ENCODE data around the gene SOX30.

DNA sequence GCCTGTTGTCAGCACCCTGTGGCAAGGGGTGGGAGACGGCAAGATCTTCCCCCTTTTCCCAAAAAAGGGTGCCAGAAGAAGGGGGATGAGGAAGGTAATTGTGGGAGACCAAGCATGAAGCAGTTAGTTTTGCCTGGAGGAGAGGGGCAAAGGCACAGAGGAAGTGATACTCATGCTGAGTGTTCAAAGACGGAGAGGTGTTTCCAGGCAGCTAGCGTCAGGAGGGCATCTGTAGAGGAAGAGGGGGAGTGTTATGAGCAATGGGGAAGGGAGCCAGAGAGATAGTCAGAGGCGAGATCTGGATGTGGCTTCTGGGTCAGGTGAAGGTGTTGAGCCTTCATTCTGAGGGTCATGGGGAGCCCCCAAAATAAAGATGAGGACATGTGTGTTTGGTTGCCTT, 49.7 kb downstream of the SOX30 start:
- TF ChIP-seq, protein P1, sequence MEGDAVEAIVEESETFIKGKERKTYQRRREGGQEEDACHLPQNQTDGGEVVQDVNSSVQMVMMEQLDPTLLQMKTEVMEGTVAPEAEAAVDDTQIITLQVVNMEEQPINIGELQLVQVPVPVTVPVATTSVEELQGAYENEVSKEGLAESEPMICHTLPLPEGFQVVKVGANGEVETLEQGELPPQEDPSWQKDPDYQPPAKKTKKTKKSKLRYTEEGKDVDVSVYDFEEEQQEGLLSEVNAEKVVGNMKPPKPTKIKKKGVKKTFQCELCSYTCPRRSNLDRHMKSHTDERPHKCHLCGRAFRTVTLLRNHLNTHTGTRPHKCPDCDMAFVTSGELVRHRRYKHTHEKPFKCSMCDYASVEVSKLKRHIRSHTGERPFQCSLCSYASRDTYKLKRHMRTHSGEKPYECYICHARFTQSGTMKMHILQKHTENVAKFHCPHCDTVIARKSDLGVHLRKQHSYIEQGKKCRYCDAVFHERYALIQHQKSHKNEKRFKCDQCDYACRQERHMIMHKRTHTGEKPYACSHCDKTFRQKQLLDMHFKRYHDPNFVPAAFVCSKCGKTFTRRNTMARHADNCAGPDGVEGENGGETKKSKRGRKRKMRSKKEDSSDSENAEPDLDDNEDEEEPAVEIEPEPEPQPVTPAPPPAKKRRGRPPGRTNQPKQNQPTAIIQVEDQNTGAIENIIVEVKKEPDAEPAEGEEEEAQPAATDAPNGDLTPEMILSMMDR (IDR thresholded peaks at IDR 0.05; ENCODE audit: low read depth, low read length, missing input control), result no peak
- TF ChIP-seq, protein P2, sequence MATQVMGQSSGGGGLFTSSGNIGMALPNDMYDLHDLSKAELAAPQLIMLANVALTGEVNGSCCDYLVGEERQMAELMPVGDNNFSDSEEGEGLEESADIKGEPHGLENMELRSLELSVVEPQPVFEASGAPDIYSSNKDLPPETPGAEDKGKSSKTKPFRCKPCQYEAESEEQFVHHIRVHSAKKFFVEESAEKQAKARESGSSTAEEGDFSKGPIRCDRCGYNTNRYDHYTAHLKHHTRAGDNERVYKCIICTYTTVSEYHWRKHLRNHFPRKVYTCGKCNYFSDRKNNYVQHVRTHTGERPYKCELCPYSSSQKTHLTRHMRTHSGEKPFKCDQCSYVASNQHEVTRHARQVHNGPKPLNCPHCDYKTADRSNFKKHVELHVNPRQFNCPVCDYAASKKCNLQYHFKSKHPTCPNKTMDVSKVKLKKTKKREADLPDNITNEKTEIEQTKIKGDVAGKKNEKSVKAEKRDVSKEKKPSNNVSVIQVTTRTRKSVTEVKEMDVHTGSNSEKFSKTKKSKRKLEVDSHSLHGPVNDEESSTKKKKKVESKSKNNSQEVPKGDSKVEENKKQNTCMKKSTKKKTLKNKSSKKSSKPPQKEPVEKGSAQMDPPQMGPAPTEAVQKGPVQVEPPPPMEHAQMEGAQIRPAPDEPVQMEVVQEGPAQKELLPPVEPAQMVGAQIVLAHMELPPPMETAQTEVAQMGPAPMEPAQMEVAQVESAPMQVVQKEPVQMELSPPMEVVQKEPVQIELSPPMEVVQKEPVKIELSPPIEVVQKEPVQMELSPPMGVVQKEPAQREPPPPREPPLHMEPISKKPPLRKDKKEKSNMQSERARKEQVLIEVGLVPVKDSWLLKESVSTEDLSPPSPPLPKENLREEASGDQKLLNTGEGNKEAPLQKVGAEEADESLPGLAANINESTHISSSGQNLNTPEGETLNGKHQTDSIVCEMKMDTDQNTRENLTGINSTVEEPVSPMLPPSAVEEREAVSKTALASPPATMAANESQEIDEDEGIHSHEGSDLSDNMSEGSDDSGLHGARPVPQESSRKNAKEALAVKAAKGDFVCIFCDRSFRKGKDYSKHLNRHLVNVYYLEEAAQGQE (IDR thresholded peaks at IDR 0.05), result no peak
- TF ChIP-seq, protein P3, sequence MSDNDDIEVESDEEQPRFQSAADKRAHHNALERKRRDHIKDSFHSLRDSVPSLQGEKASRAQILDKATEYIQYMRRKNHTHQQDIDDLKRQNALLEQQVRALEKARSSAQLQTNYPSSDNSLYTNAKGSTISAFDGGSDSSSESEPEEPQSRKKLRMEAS (IDR thresholded peaks at IDR 0.05), result no peak
- no peak for TF ChIP-seq RAD21 (IDR thresholded peaks at IDR 0.05)
- no peak for TF ChIP-seq TAF1 (conservative IDR thresholded peaks at IDR 0.05)
- TF ChIP-seq GABPA (IDR thresholded peaks at IDR 0.05 in 1 of 2, conservative IDR thresholded peaks at IDR 0.05 in 1 of 2), result no peak
- TF ChIP-seq, protein P4, sequence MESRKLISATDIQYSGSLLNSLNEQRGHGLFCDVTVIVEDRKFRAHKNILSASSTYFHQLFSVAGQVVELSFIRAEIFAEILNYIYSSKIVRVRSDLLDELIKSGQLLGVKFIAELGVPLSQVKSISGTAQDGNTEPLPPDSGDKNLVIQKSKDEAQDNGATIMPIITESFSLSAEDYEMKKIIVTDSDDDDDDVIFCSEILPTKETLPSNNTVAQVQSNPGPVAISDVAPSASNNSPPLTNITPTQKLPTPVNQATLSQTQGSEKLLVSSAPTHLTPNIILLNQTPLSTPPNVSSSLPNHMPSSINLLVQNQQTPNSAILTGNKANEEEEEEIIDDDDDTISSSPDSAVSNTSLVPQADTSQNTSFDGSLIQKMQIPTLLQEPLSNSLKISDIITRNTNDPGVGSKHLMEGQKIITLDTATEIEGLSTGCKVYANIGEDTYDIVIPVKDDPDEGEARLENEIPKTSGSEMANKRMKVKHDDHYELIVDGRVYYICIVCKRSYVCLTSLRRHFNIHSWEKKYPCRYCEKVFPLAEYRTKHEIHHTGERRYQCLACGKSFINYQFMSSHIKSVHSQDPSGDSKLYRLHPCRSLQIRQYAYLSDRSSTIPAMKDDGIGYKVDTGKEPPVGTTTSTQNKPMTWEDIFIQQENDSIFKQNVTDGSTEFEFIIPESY (IDR thresholded peaks at IDR 0.05), result no peak
- TF ChIP-seq HNF4A (conservative IDR thresholded peaks at IDR 0.05), result no peak
- no peak for TF ChIP-seq SP1 (IDR thresholded peaks at IDR 0.05)
- TF ChIP-seq JUND (IDR thresholded peaks at IDR 0.05), result no peak
- TF ChIP-seq, protein P5, sequence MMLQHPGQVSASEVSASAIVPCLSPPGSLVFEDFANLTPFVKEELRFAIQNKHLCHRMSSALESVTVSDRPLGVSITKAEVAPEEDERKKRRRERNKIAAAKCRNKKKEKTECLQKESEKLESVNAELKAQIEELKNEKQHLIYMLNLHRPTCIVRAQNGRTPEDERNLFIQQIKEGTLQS (IDR thresholded peaks at IDR 0.05), result no peak
- no peak for TF ChIP-seq RXRA (IDR thresholded peaks at IDR 0.05)
- TF ChIP-seq EGR1 (IDR thresholded peaks at IDR 0.05; ENCODE audit: low read depth in 2 of 2), result no peak

Data from liver (tissue), 3 donors.